ENCODE results near the gene DCST2. TPM values are rescaled to one million over a fixed set of nuclear protein-coding genes. Genes with fewer than 3 reads are reported as not detected.

DCST2 gene
- 0.09 and 0.11 TPM in 2 replicates for total RNA-seq

GRCh38 chr1:155033524-155033923 lies at the start of gene DCST2, which contains the start of gene DCST1:
TSS of gene DCST2 (minus strand) at chr1:155033781. CDS start at chr1:155033701, 80 bp downstream.
TSS of gene DCST1 (plus strand) at chr1:155033824. CDS start at chr1:155034037, 213 bp downstream.

DNA sequence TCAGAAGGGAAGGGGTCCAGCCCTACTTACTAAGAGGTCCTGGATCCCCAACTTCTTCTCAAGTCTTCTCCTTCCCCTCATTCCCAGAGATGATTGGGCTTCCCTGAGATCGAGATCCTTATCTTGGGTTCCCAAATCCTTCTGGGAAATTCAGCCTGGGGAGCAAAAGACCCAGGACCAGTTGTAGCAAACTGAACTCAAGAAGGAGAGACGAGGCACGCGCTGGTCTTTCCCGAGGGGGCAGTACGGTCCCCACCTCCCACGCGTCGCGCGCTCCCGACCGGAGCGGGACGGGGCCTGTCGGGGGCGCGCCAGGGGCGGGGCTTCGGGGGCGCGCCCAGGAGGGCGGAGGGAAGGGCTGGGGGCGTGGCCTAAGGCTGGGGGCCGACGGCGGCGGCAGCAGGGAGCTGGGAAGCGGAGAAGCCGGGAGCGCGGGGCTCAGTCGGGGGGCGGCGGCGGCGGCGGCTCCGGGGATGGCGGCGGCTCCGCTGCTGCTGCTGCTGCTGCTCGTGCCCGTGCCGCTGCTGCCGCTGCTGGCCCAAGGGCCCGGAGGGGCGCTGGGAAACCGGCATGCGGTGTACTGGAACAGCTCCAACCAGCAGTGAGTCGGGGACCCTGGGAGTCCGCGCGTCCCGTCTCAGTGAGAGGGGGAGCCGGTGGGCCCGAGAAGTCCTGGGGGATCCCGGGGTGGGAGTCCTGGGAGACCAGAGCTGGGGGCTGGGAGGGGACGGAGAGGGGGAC lies 45.1 kb upstream of the DCST2 start, which contains the start of gene EFNA3:
TSS of gene EFNA3 (plus strand) at position 369 of the 741 bp plus-strand sequence. CDS start at position 474, 105 bp downstream.

GRCh38 chr1:155063550-155064110 lies 30.0 kb upstream of the DCST2 start, which contains the start of gene EFNA4:
TSS of gene EFNA4 (plus strand) at chr1:155063740. CDS start at chr1:155063824, 84 bp downstream.

GRCh38 chr1:155050560-155051341 lies 17.2 kb upstream of the DCST2 start, which contains the start of gene ADAM15:
TSS of gene ADAM15 (plus strand) at chr1:155051316. CDS start at chr1:155051387, 71 bp downstream.

DNA sequence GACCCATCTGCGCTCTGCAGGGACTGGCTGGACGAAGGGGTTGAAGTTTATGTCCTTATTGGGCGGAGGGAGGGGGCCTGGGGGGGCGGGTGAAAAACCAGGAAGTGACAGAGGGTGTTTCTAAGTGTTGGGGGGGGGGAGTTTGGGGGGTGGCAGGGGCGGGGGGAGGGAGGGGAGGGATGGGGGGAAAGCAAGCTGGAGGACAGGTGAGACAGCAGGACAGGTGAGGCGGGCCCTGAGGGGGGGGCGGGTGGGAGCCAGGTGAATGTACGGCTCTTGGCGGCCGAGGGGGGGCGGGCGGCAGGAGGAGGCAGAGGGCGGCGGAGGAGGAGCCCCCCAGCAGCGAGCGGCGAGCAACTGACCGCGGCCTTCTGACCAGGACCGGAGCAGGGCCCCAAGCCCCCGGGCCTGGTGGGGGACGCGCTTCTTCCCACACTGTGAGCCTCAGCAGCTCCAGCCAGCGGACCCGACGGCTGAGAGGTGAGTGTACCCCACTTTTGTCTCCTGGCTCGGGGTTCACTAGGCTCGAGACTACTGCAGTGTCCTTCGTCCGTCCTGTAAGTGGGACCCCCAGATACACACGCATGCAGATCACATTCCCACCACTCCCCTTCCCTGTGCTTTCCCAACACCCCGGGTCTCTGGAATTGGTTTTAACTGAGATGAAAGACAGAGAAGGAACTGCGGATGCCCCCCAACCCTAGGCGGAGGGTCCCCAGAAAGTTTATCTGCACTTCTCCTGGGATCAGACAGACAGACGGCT lies 30.9 kb downstream of the DCST2 start, which contains the start of gene ZBTB7B:
TSS of gene ZBTB7B (plus strand) at position 339 of the 763 bp plus-strand sequence. CDS start 11,859 bp downstream, outside the sequence.

GRCh38 chr1:154993572-154994268 lies 39.9 kb downstream of the DCST2 start, which contains the start of gene LENEP:
TSS of gene LENEP (plus strand) at chr1:154993586. CDS start at chr1:154993608, 22 bp downstream.

DNA sequence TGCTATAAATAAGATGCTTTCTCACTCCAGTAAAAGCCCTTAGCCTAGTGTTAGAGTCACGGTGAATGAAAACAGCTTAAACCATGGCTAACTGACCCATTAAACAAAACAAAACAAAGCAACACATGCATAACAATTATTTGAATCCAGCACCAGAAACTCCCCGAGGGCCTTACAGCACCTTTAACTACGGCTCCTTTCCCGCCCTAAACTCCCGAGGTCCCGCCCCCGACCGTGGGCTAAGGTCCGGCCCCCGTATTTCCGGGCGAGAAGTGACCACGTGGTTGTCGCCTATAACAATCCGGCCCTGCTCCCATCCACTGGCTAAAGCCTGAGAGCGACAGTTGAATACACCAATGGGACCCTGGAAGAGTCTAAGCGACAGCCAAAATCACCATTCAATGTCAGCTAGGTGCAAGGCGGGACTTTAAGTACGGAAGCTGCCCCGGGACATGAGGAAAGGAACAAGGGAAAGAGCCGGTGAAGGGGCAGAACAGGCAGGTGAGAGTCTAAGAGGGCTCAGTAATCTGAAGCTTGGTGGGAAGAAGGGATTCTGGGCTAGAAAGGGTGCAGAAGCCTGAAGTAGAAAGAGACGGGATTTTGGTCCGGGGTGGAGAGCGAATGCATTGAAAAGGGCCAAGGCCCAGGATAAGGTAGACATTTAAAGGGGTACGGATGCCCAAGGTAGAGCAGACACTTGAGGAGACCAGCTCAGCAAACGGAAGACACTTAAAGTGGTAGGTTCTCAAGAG lies 50.5 kb downstream of the DCST2 start, which contains the start of gene FLAD1:
TSS of gene FLAD1 (plus strand) at position 448 of the 752 bp plus-strand sequence. CDS start 351 bp downstream, outside the sequence.

DNA sequence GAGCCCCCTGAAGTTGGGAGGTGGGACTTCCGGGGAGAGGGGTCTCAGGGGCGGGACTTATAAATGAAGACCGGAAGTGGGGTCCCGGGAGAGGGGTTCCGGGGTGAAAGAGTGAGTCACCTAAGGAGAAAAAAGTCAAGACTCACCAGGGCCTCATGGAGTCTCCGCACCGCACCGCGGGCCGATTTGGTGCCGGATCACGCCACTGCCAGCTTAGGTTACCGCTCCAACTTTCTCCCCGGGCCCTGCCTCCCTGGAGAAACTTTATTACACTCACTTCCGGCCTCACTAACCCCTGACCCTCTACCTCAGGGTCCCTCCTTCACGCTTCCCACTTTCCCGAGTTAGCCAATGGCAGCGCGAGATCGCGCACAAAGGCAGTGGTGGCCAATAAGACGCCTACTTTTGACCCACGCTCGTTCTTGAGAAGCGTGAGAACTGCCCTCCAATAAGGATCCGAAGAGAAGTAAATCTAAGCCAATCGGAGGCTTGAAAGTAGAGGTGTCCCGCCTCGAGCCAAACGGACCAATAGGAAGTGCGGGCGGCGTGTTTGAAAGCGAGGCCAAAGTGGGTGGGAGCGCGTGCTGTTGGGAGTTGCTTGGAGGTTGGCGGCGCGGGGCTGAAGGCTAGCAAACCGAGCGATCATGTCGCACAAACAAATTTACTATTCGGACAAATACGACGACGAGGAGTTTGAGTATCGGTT lies 59.3 kb downstream of the DCST2 start, which contains the start of gene CKS1B:
TSS of gene CKS1B (plus strand) at position 580 of the 706 bp plus-strand sequence. CDS start at position 645, 65 bp downstream.

GRCh38 chr1:154970631-154971340 lies 62.8 kb downstream of the DCST2 start, which contains the start of gene SHC1:
TSS of gene SHC1 (minus strand) at chr1:154970747. CDS start at chr1:154970526, 221 bp downstream.

Other genes with a start within 250 kb of the DCST2 start
- gene KCNN3, start 163.5 kb downstream of the DCST2 start, total RNA-seq, result 0.87 and 1.3 TPM in 2 replicates
- gene PMVK, start 97.1 kb downstream of the DCST2 start, total RNA-seq, result 9.2 and 11.3 TPM in 2 replicates
- gene PBXIP1, start 77.7 kb downstream of the DCST2 start, total RNA-seq, result 109 and 117 TPM in 2 replicates
- gene PYGO2, start 72.0 kb downstream of the DCST2 start, total RNA-seq, result 5.3 and 5.4 TPM in 2 replicates
- 253 and 300 TPM in 2 replicates for gene SHC1, start 63.0 kb downstream of the DCST2 start, total RNA-seq
- 29.0 and 31.8 TPM in 2 replicates for gene CKS1B, start 59.1 kb downstream of the DCST2 start, total RNA-seq
- 16.7 and 18.6 TPM in 2 replicates for gene FLAD1, start 50.4 kb downstream of the DCST2 start, total RNA-seq
- 0.43 TPM in 1 of 2 replicates, not detected in the other for gene LENEP, start 40.2 kb downstream of the DCST2 start, total RNA-seq
- gene ZBTB7B, start 31.0 kb downstream of the DCST2 start, total RNA-seq, result 7.0 and 9.8 TPM in 2 replicates
- gene DCST1, start within 50 bp of the DCST2 start, total RNA-seq, result not detected in 2 replicates
- 97.1 and 129 TPM in 2 replicates for gene ADAM15, start 17.5 kb upstream of the DCST2 start, total RNA-seq
- gene EFNA4, start 30.0 kb upstream of the DCST2 start, total RNA-seq, result 13.7 and 15.3 TPM in 2 replicates
- 1.4 and 2.1 TPM in 2 replicates for gene EFNA3, start 45.1 kb upstream of the DCST2 start, total RNA-seq
- gene EFNA1, start 94.1 kb upstream of the DCST2 start, total RNA-seq, result 172 and 255 TPM in 2 replicates
- 56.8 and 66.1 TPM in 2 replicates for gene SLC50A1, start 102.1 kb upstream of the DCST2 start, total RNA-seq
- gene DPM3, start 106.8 kb upstream of the DCST2 start, total RNA-seq, result 28.5 and 38.7 TPM in 2 replicates
- 139 and 143 TPM in 2 replicates for gene KRTCAP2, start 139.5 kb upstream of the DCST2 start, total RNA-seq
- gene TRIM46, start 140.1 kb upstream of the DCST2 start, total RNA-seq, result 1.1 and 1.3 TPM in 2 replicates
- 12.6 and 13.2 TPM in 2 replicates for gene THBS3, start 174.1 kb upstream of the DCST2 start, total RNA-seq
- 23.5 and 34.1 TPM in 2 replicates for gene MTX1, start 174.9 kb upstream of the DCST2 start, total RNA-seq
- 2.4 and 2.5 TPM in 2 replicates for gene ENTREP3, start 221.7 kb upstream of the DCST2 start, total RNA-seq
- 25.8 and 28.2 TPM in 2 replicates for gene SCAMP3, start 228.6 kb upstream of the DCST2 start, total RNA-seq
- gene CLK2, start 239.7 kb upstream of the DCST2 start, total RNA-seq, result 18.5 and 20.6 TPM in 2 replicates
- gene HCN3, start 243.7 kb upstream of the DCST2 start, total RNA-seq, result 0.34 and 0.76 TPM in 2 replicates